AG10803 (cell line): Measurements from ENCODE around the gene SPTLC2.

ENCODE experiments used
- DNase-seq: peaks from one replicate; pipeline ENCODE4 v3.0.0; 2010; ENCODE audit warnings: low read depth
- H3K4me3 ChIP-seq: 2 replicates; pipeline ENCODE4 v1.5.1; 2011; ENCODE audit warnings: mild to moderate bottlenecking, low read length, control low read depth
- TF ChIP-seq, protein P1 (sequence below): conservative IDR thresholded peaks from 2 replicates; pipeline ENCODE4 v1.5.1; 2011; ENCODE audit warnings: mild to moderate bottlenecking, low read length, control low read depth, inconsistent platforms

SPTLC2 gene

DNA sequence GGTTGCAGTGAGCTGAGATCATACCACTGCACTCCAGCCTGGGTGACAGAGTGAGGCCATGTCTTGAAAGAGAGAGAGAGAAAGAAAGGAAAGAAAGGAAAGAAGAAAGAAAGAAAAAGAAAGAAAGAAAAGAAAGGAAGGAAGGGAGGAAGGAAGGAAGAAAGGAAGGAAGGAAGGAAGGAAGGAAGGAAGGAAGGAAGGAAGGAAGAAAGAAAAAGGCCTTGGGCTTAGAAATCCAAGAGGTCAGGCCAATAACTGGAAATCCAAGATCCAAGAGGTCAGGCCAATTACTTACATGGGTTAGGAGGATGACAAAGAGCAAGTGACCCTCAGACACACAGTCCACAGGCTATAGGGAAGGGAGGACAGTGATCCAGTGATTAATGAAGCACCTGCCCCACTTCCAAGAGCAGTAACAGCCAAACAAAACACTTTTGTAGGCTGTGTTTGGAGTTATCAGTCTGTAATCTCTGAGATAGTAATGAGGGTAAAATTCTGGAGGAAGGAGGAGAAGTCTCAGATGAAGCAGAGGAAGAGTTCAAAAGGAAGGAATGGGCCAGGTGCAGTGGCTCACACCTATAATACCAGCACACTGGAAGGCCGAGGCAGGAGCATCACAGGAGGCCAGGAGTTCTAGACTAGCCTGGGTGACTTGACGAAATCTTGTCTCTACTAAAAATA lies 32.2 kb upstream of the SPTLC2 start:
- no peak overlapping the region for H3K4me3 ChIP-seq
- DNase-seq = no peak
- TF ChIP-seq, protein P1, sequence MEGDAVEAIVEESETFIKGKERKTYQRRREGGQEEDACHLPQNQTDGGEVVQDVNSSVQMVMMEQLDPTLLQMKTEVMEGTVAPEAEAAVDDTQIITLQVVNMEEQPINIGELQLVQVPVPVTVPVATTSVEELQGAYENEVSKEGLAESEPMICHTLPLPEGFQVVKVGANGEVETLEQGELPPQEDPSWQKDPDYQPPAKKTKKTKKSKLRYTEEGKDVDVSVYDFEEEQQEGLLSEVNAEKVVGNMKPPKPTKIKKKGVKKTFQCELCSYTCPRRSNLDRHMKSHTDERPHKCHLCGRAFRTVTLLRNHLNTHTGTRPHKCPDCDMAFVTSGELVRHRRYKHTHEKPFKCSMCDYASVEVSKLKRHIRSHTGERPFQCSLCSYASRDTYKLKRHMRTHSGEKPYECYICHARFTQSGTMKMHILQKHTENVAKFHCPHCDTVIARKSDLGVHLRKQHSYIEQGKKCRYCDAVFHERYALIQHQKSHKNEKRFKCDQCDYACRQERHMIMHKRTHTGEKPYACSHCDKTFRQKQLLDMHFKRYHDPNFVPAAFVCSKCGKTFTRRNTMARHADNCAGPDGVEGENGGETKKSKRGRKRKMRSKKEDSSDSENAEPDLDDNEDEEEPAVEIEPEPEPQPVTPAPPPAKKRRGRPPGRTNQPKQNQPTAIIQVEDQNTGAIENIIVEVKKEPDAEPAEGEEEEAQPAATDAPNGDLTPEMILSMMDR = no peak

GRCh38 chr14:77647853-77648252 lies 31.4 kb upstream of the SPTLC2 start:
- H3K4me3 ChIP-seq = no peak overlapping the region

GRCh38 chr14:77646907-77647306 lies 30.5 kb upstream of the SPTLC2 start:
- TF ChIP-seq, protein P1 = no peak
- H3K4me3 ChIP-seq = no peak overlapping the region
- no peak for DNase-seq

More at GRCh38 chr14:77647853-77648252, 31.4 kb upstream of the SPTLC2 start:
- TF ChIP-seq, protein P1 = no peak
- no peak for DNase-seq

GRCh38 chr14:77645520-77646230 lies 29.2 kb upstream of the SPTLC2 start:
- no peak overlapping the region for H3K4me3 ChIP-seq
- no peak for DNase-seq
- TF ChIP-seq, protein P1 = no peak

DNA sequence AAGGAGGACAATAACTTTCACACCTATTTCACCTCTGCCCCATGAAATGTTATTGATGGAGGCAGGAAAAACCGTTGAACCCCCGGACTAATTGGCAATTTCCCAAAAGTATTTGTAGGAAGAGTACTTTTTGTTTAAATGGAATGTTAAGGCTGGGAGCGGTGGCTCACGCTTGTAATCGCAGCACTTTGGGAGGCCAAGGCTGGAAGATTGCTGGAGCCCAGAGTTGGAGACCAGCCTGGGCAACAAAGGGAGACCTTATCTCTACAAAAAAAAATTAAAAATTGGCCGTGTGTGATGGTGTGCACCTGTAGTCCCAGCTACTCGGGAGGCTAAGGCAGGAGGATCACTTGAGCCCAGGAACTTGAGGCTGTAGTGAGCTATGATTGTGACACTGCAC lies 26.0 kb upstream of the SPTLC2 start:
- peak overlapping the region; percentile 58 for H3K4me3 ChIP-seq
- TF ChIP-seq, protein P1 = no peak
- DNase-seq = no peak

GRCh38 chr14:77641534-77642341 lies 25.3 kb upstream of the SPTLC2 start:
- DNase-seq = peak; percentile 68
- TF ChIP-seq, protein P1 = no peak
- H3K4me3 ChIP-seq = peak overlapping the region; percentile 58
